Measurements from ENCODE around the gene ATP7B.
"Not testable (repeated sequence)": the region's sequence is repeated elsewhere in the genome, so short reads cannot be mapped to it uniquely, and the experiment has no call there.

ATP7B gene

DNA sequence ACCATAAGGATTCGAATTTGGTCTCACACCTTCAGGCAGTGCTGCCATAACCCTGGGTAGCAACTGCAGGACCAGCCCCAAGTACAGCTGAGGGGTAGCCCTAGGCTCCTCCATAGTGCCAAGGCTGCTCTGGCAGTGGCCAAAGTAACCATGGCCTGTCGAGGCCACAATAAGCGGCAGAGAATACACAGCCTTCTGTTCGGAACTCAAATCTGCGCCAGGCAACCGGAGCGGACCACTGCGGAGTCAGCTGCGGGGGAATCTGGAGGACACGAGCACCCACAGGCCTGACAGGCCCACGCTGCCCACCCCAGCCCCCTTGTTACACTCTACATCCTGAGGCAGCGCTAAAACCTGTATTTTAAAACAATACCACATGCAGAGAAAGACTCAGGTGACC is 100.7 kb downstream of the ATP7B start:
- TF ChIP-seq GATA1 (IDR thresholded peaks at IDR 0.05; ENCODE audit: low read depth, low read length) (no peak), POLR2A (IDR thresholded peaks at IDR 0.05; ENCODE audit: low read length) (no peak)
- DNase-seq, result no peak

DNA sequence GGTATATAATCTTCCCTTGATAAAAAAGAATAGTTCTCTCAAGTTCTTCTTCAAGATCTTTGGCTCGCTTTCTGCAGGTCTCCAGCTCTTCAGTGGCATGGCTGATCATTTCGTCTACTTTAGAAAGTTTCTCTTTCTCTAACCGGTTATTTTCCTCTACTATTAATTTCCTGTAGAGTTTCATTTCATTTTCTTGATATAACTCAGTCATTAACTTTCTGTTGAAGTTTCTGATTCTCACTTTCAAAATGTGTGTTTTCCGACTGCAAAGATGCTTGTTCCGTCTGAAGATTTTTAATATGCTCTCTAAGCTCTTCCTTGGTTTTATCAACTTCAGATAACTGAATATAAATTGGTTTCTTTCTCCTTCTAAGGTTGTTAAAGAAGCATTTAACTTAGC is 102.0 kb downstream of the ATP7B start:
- DNase-seq, result not testable (repeated sequence)

GRCh38 chr13:51907040-51907732 is 104.1 kb downstream of the ATP7B start:
- TF ChIP-seq POLR2A (IDR thresholded peaks at IDR 0.05; ENCODE audit: low read length) (no peak), GATA1 (IDR thresholded peaks at IDR 0.05; ENCODE audit: low read depth, low read length) (no peak)
- DNase-seq, result no peak

- no peak for DNase-seq
- no peak for TF ChIP-seq POLR2A (IDR thresholded peaks at IDR 0.05; ENCODE audit: low read length)
- TF ChIP-seq GATA1 (IDR thresholded peaks at IDR 0.05; ENCODE audit: low read depth, low read length), result no peak
These were observed 104.7 kb downstream of the ATP7B start for GRCh38 chr13:51906581-51906980.

DNA sequence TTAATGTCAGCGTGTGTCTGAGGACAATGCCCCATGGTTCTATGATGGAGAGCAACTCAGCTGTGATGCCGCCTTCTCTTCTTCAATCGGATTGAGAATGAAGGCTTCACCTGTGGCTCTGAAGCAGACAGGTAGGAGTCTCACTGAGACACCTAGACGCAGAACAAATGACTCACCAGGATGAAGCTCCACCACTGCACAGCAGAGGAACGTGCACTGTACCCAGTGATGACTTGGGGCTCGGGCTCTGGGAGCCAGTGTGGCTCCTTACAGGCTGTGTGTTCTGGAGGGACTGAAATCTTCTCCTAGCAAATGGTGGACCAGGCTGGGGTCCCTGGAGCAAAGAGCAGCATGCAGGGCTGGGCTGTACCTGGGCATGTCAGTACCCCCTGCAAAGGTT is 105.5 kb downstream of the ATP7B start:
- TF ChIP-seq GATA1 (IDR thresholded peaks at IDR 0.05; ENCODE audit: low read depth, low read length), result no peak
- TF ChIP-seq POLR2A (IDR thresholded peaks at IDR 0.05; ENCODE audit: low read length), result no peak
- no peak for DNase-seq

GRCh38 chr13:51902776-51903175 is 108.5 kb downstream of the ATP7B start:
- TF ChIP-seq POLR2A (IDR thresholded peaks at IDR 0.05; ENCODE audit: low read length) (no peak), GATA1 (IDR thresholded peaks at IDR 0.05; ENCODE audit: low read depth, low read length) (no peak)
- DNase-seq, result no peak

GRCh38 chr13:51900471-51900870 is 110.8 kb downstream of the ATP7B start:
- TF ChIP-seq GATA1 (IDR thresholded peaks at IDR 0.05; ENCODE audit: low read depth, low read length), result no peak
- TF ChIP-seq POLR2A (IDR thresholded peaks at IDR 0.05; ENCODE audit: low read length), result no peak
- DNase-seq, result no peak

DNA sequence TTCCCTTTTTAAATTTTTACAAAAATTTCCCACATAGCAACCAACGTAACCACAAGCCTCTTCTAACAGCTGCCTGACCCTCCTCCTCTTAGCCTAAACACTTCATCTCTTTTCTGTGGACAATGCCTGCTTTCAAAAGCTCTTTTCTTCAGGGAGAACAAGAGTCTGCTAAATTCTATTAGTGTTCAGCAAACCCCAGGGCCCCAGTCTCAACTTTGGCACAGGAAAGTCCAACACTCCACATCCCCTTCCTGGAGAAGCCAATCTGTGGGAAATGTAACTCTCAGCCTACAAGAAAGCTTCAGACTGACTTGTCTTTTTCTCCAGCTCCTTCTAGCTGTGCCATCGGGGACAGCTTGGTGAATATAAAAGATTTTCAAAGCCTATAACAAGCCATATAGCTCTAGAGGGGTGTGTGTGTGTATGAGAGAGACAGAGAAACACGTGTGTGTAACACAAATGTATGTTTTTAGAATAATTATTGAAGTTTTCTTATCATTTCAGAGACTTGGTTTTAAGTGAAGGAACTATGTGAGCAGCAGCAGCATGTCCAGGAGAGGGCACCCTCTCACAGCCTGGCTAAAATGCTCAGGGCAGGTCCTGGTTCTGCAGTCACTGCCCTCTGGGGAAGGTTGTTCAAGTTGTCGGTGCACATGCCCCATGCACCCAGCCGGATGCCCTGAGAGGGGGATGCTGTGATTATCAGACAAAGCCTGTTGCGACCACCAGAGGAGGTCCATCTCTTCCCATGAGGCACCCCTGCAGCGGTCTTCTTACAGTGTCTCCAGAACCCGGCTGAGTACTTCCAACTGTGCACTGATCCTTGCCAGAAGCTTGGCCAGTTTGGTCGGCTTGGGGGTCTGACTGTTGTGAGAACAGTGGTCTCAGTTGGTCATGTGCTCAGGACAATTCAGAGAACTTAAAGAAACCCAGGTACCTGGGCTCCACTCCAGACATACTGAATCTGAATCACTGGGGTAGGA is 115.1 kb downstream of the ATP7B start:
- no peak for TF ChIP-seq POLR2A (IDR thresholded peaks at IDR 0.05; ENCODE audit: low read length)
- TF ChIP-seq GATA1 (IDR thresholded peaks at IDR 0.05; ENCODE audit: low read depth, low read length), result no peak
- DNase-seq, result peak; percentile 62 to 72

DNA sequence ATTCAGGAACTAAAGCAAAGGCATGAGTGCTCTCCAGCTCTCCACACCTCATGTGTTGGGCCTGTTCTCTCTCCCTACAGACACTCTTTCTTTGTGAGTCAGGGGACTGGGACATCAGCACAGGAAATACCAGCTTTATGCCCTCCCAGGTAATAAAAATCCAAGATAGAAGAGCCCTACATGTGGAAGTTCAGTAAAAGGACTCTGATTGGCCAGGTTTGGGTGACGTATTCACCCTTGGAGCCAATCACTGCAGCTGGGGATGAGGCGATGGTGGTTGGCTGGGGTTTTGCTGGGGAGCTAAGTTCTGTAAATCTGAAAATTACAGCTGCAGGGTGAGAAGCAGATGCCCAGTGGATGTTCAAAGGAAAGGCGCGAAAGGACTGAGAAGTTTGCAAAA is 117.0 kb downstream of the ATP7B start:
- TF ChIP-seq GATA1 (IDR thresholded peaks at IDR 0.05; ENCODE audit: low read depth, low read length) (no peak), POLR2A (IDR thresholded peaks at IDR 0.05; ENCODE audit: low read length) (no peak)

GRCh38 chr13:51892657-51893056 is 118.6 kb downstream of the ATP7B start:
- no peak for DNase-seq

More for the DNA sequence above, 117.0 kb downstream of the ATP7B start:
- DNase-seq, result no peak

GRCh38 chr13:51887468-51887867 is 123.8 kb downstream of the ATP7B start:
- no peak for TF ChIP-seq GATA1 (IDR thresholded peaks at IDR 0.05; ENCODE audit: low read depth, low read length)
- no peak for TF ChIP-seq POLR2A (IDR thresholded peaks at IDR 0.05; ENCODE audit: low read length)
- DNase-seq, result no peak

More at GRCh38 chr13:51892657-51893056, 118.6 kb downstream of the ATP7B start:
- TF ChIP-seq POLR2A (IDR thresholded peaks at IDR 0.05; ENCODE audit: low read length) (no peak), GATA1 (IDR thresholded peaks at IDR 0.05; ENCODE audit: low read depth, low read length) (no peak)

- no peak for DNase-seq
- no peak for TF ChIP-seq GATA1 (IDR thresholded peaks at IDR 0.05; ENCODE audit: low read depth, low read length)
- TF ChIP-seq POLR2A (IDR thresholded peaks at IDR 0.05; ENCODE audit: low read length), result no peak
These were observed 125.6 kb downstream of the ATP7B start for GRCh38 chr13:51885651-51886050.

GRCh38 chr13:51883226-51883600 is 128.0 kb downstream of the ATP7B start:
- no peak for DNase-seq

More at GRCh38 chr13:51883226-51883600, 128.0 kb downstream of the ATP7B start:
- no peak for TF ChIP-seq POLR2A (IDR thresholded peaks at IDR 0.05; ENCODE audit: low read length)
- TF ChIP-seq GATA1 (IDR thresholded peaks at IDR 0.05; ENCODE audit: low read depth, low read length), result no peak
